Heart left ventricle (tissue), 13 donors: Measurements from ENCODE around the gene ICA1.

Experiments used
- POLR2A ChIP-seq, 2 donors: fragments of 450-650 bp; IDR thresholded peaks; one replicate each; pipeline ENCODE4 v1.6.1; 2017; ENCODE audit warnings: antibody characterized with exemption in 2 of 2, mild to moderate bottlenecking in 2 of 2, moderate library complexity in 2 of 2
- TF ChIP-seq, protein P1 (sequence below), 12 donors: fragments of 200-600 bp; sonication (generic) in 4 of 12; IDR thresholded peaks; one replicate each; pipeline versions ENCODE4 v1.5.0 to v1.8.0; 2018 to 2022; ENCODE audit warnings: antibody characterized with exemption in 12 of 12, mild to moderate bottlenecking in 5 of 12
- donor health status: ischemic (EF 13 %, LVEDD 7.1; RV severe dilation, severe dysfunction).
- donor health status: DM: no; HTN: yes; CAD: no.
- donor health status: DM: no; HTN: no; CAD: no.
- donor health status: ischemic (EF 25% LVEDD 6.9; RV normal size, moderate dysfunction).
- donor health status: ischemic (EF 25% LVEDD 5.7; RV mildly dilated, moderate dysfunction).
- donor health status: ischemic (EF 35%, LVEDD 5.7; RV mildly dilated, moderate dysfunction).
- donor health status: nonischemic (EF 11% LVEDD 7.7; RV severe dilation, severe dysfunction).
- donor health status: DM: yes; HTN: yes; CAD: no.
- donor health status: PGD.
- donor health status: ischemic (EF 29% LVEDD 5.4; RV normal size, mild dysfunction).
- donor health status: nonischemic (EF 23%, LVEDD 6.1; RV moderate dilation, normal function).

DNA sequence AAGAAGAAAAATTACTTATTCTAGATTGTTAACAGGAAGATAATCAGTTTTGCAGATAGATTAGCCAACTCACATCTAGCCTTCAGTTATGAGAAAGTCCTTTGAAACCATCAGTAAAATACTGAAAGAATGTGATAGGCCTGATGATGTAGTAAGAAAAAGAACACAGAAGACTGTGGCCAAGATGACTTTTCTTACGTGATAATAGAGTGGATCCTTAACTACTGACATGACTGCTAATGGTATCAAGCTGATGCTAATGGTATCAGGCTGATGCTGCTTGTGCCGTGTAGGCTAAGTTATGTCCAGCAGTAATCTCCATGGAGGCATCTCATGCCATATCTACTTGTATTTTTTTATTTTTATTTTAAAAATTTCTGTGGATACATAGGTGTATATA, 179.2 kb downstream of the ICA1 start:
- TF ChIP-seq POLR2A (IDR thresholded peaks at IDR 0.05), result no peak
- TF ChIP-seq, protein P1, sequence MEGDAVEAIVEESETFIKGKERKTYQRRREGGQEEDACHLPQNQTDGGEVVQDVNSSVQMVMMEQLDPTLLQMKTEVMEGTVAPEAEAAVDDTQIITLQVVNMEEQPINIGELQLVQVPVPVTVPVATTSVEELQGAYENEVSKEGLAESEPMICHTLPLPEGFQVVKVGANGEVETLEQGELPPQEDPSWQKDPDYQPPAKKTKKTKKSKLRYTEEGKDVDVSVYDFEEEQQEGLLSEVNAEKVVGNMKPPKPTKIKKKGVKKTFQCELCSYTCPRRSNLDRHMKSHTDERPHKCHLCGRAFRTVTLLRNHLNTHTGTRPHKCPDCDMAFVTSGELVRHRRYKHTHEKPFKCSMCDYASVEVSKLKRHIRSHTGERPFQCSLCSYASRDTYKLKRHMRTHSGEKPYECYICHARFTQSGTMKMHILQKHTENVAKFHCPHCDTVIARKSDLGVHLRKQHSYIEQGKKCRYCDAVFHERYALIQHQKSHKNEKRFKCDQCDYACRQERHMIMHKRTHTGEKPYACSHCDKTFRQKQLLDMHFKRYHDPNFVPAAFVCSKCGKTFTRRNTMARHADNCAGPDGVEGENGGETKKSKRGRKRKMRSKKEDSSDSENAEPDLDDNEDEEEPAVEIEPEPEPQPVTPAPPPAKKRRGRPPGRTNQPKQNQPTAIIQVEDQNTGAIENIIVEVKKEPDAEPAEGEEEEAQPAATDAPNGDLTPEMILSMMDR (IDR thresholded peaks at IDR 0.05), result no peak
